Activated gamma-delta T cell treated with Interleukin-2 at 50 U/mL for 16 hours (primary cell): ENCODE results near the gene DISP3.

Experiments
- DNase-seq: peaks from one replicate; pipeline ENCODE4 v3.0.0-alpha.2; 2020

DISP3 gene

GRCh38 chr1:11488966-11489625 is 10.1 kb downstream of the DISP3 start:
- no peak for DNase-seq

GRCh38 chr1:11492235-11492634 is 13.3 kb downstream of the DISP3 start:
- no peak for DNase-seq

- no peak for DNase-seq
Observed at GRCh38 chr1:11493972-11494655, 15.2 kb downstream of the DISP3 start.

GRCh38 chr1:11494771-11495170 is 15.8 kb downstream of the DISP3 start:
- DNase-seq = no peak

- DNase-seq = no peak
Observed at GRCh38 chr1:11495579-11495978, 16.6 kb downstream of the DISP3 start.

GRCh38 chr1:11496551-11497080 is 17.7 kb downstream of the DISP3 start:
- DNase-seq = no peak

GRCh38 chr1:11498956-11499594 is 20.1 kb downstream of the DISP3 start:
- no peak for DNase-seq

- DNase-seq = no peak
Observed at GRCh38 chr1:11499601-11500331, 20.8 kb downstream of the DISP3 start.

- no peak for DNase-seq
Observed at GRCh38 chr1:11500881-11501280, 21.9 kb downstream of the DISP3 start.

- DNase-seq = no peak
Observed at GRCh38 chr1:11501491-11501897, 22.5 kb downstream of the DISP3 start.

GRCh38 chr1:11501906-11502485 is 23.0 kb downstream of the DISP3 start:
- no peak for DNase-seq

- no peak for DNase-seq
Observed at GRCh38 chr1:11502516-11502915, 23.6 kb downstream of the DISP3 start.

- no peak for DNase-seq
Observed at GRCh38 chr1:11504599-11504998, 25.6 kb downstream of the DISP3 start.

GRCh38 chr1:11505591-11506538 is 26.9 kb downstream of the DISP3 start:
- DNase-seq = no peak

- DNase-seq = no peak
Observed at GRCh38 chr1:11507309-11507708, 28.4 kb downstream of the DISP3 start.

GRCh38 chr1:11513681-11514080 is 34.7 kb downstream of the DISP3 start:
- DNase-seq = no peak

GRCh38 chr1:11514366-11514765 is 35.4 kb downstream of the DISP3 start:
- DNase-seq = no peak

- DNase-seq = no peak
Observed at GRCh38 chr1:11515368-11516300, 36.7 kb downstream of the DISP3 start.

GRCh38 chr1:11516961-11517635 is 38.1 kb downstream of the DISP3 start:
- no peak for DNase-seq
